ENCODE measurements around the gene CDCA4.

Gene CDCA4

DNA sequence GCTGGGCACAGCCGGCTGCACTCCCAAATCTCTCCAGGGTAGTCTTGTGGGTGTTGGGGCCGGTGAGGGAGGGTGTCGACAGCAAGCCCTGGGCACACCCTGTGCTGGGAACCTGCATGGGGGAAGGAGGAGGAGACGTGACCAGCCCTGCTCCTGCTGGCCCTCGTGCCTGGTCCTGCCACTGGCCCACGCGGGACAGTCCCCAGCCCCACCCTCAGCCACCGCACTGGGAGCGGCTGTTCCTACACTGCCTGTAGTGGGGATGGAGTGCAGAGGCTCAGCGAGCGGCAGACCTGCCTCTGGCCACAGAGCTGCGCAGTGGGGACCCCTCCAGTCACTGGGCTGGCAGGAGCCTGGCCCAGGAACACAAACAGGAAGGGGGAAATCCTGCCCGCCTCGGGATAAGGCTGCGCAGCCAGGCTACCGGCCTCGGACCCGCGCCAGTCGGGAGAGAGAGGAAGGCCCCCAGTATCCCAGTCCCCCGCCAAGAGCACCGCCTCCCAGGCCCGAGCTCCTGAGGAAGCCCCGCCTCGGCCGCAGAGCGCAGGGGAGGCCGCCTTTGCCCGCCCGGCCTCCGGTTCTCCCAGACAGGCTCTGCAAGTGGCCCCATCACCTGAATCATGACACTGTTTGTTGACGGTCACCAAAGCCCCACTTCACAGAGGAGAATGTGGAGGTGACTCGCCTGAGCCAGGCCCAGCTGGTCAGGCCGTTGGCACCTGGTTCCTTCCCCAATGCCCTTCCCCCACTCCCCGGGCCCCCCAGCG, 53.3 kb downstream of the CDCA4 start:
- DNase-seq (ENCODE audit: extremely low read depth in 1 of 2, low read depth in 1 of 2) = no peak

DNA sequence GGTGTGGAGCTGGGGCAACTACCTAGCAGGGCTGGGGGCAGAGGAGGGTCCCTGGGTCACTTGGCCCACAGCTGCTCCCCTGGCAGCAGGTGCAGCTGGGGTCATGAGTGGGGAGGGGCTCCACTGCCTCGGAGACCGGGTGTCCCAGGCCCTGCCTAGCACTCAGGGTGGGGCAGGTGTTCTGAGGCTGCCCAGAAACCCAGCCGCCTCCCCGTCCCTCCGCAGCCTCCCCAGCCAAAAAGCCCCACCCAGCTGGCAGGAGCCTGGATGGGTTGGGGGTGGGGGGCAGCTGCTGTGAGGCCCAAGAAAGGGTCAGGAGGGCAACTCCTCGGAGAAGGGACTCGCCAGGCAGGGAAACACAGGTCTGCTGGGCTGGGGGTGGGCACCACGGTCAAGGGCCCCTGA, 53.9 kb downstream of the CDCA4 start:
- no peak for DNase-seq (ENCODE audit: extremely low read depth in 1 of 2, low read depth in 1 of 2)

DNA sequence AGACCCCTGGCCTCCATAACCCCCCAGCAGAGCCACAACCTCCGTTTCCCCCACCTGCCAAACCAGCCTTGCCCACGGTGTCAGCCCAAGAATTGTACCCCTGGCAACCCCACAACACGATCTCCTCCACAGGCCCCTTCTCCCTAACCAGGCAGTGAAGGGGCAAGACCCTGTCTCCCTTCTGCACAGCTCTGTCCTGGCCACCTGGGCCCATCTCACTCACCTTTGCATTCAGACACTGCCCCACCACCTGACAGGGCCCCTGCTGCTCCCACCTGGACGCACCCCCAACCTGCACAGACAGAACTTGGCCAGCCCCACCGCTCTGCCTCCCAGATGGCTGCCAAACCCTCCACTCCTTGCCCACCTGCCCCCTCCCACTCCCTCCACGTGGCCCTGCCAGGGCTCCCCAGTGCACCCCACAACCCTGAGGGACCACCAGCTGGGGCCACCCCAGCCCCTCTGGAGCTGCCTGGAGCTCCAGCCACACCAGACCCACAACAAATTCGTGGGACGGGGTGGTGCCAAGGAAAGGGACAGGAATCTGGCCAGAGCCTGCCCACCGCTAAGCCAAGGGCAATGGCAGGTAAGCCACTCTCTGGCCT, 54.5 kb downstream of the CDCA4 start:
- DNase-seq (ENCODE audit: extremely low read depth in 1 of 2, low read depth in 1 of 2) = no peak

DNA sequence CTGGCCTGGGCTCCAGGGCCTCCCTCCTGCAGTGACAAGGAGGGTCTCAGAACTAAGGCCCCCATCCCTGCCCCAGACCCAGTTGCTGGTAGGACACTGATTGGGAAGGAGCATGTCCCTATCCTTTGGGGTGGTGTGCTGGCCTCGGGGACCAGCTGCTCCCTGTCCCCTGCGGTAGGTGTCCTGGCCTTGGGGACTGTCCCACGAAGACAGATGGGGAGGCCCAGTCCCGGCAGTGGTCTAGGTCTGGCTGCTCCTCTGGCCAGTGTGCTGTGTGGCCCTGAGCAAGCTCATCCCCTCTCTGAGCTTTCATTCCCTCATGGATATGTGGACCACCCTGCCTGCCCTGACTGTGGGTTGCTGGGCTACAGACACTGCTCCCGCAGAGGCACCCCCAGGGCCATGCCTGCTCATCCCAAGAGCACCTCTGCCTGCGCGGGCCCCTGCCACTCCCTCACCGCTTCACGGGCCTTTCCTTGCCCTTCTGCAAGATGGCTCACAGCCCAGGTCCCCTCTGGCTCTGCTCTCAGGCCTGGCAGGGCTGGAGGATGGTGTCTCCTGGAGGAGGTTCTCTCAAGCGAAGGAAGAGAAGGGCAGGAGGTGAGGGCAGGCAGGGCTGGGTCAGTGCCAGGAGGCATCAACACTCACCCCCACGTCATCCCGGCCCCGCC, 55.2 kb downstream of the CDCA4 start:
- DNase-seq (ENCODE audit: extremely low read depth in 1 of 2, low read depth in 1 of 2) = no peak

DNA sequence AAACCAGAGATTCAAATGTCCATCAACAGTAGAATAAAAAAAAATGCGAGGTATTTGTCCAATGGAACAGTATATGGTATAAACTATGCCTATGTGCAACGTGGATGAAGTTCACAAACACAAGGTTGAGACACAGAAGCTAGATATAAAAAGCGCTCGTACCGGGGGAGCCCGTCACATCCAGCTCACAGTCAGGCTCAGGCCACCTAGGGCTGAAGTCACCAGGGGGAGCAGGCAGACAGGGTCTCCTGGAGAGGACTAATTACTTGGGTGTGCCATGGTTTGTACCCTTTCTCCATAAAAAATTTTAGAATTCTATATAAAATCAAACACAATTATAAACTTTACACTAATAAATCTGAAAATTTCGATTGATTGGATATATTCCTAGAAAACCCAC, 56.3 kb downstream of the CDCA4 start:
- DNase-seq (ENCODE audit: extremely low read depth in 1 of 2, low read depth in 1 of 2) = no peak

All from stimulated activated CD8-positive, alpha-beta memory T cell treated with anti-CD3 and anti-CD28 coated beads, Interleukin-7, amount 100 ng/mL, for 48 hours (primary cell).